CD14-positive monocyte (primary cell): ENCODE data around the gene PRDM5. TPM values are rescaled to one million over a fixed set of nuclear protein-coding genes. Genes with fewer than 3 reads are reported as not detected.

Source experiments
- DNase-seq, 3 donors: peaks; one replicate each; pipeline ENCODE4 v3.0.0-alpha.2; 2011 to 2022
- H2AFZ ChIP-seq: 2 replicates; pipeline ENCODE4 v1.6.0; 2012; ENCODE audit warnings: mild to moderate bottlenecking, low read depth, low read length, inconsistent platforms; ENCODE audit not compliant: insufficient read depth, poor library complexity, severe bottlenecking
- H3K27ac ChIP-seq, 2 donors: 1 replicate in 1 of 2; 2 replicates in 1 of 2; pipeline ENCODE4 v1.5.1; 2012 to 2013; ENCODE audit warnings: low read length in 2 of 2, control low read depth in 1 of 2, inconsistent platforms in 1 of 2, low read depth in 1 of 2, mild to moderate bottlenecking in 1 of 2
- H3K27me3 ChIP-seq, 2 donors: one replicate each; pipeline versions ENCODE4 v1.6.0 to v1.6.1; 2011 to 2013; ENCODE audit warnings: low read length in 2 of 2; ENCODE audit not compliant: control insufficient read depth in 2 of 2, insufficient read depth in 2 of 2
- H3K36me3 ChIP-seq, 2 donors: replicated peaks in 1 of 2; 1 replicate in 1 of 2; 2 replicates in 1 of 2; pipeline versions ENCODE4 v1.5.1 to v1.6.1; 2012 to 2013; ENCODE audit warnings: low read length in 2 of 2, control low read depth in 1 of 2, inconsistent platforms in 1 of 2, mild to moderate bottlenecking in 1 of 2; ENCODE audit not compliant: insufficient read depth in 2 of 2, control insufficient read depth in 1 of 2
- H3K4me1 ChIP-seq, 2 donors: 1 replicate in 1 of 2; 2 replicates in 1 of 2; pipeline versions ENCODE4 v1.5.1 to v1.6.1; 2012 to 2013; ENCODE audit warnings: low read length in 2 of 2, control low read depth in 1 of 2, inconsistent platforms in 1 of 2, mild to moderate bottlenecking in 1 of 2, moderate library complexity in 1 of 2; ENCODE audit not compliant: insufficient read depth in 2 of 2, control insufficient read depth in 1 of 2
- H3K4me2 ChIP-seq: replicated peaks from 2 replicates; pipeline ENCODE3; 2012; ENCODE audit warnings: low read length, moderate library complexity, mild to moderate bottlenecking; ENCODE audit not compliant: poor library complexity, severe bottlenecking; ENCODE audit errors: extremely low read depth
- H3K4me3 ChIP-seq, 3 experiments: fragments of 200-600 bp in 1 of 3; sonication (generic) in 1 of 3; replicated peaks in 1 of 3; 1 replicate in 2 of 3; 2 replicates in 1 of 3; pipeline ENCODE4 v1.5.1; 2011 to 2013; ENCODE audit warnings: low read length in 3 of 3, mild to moderate bottlenecking in 3 of 3, control low read depth in 2 of 3, low read depth in 2 of 3, inconsistent platforms in 1 of 3, moderate library complexity in 1 of 3
- H3K79me2 ChIP-seq: 2 replicates; pipeline ENCODE4 v1.6.0; 2012; ENCODE audit warnings: mild to moderate bottlenecking, control low read depth, inconsistent platforms, low read length, moderate library complexity; ENCODE audit not compliant: insufficient read depth
- H3K9ac ChIP-seq: 2 replicates; pipeline ENCODE4 v1.6.0; 2017; ENCODE audit warnings: low read length, mild to moderate bottlenecking; ENCODE audit not compliant: insufficient read depth, poor library complexity, severe bottlenecking
- H3K9me3 ChIP-seq, 2 donors: replicated peaks in 1 of 2; 1 replicate in 1 of 2; 2 replicates in 1 of 2; pipeline versions ENCODE4 v1.5.1 to v1.6.1; 2012 to 2013; ENCODE audit warnings: low read length in 2 of 2, control low read depth in 1 of 2; ENCODE audit not compliant: control insufficient read depth in 1 of 2, insufficient read depth in 1 of 2
- H4K20me1 ChIP-seq: 2 replicates; pipeline ENCODE4 v1.6.0; 2012; ENCODE audit warnings: mild to moderate bottlenecking, low read length, control low read depth, moderate library complexity; ENCODE audit not compliant: insufficient read depth
- H3K27ac Mint-ChIP-seq, 7 donors: one replicate each; pipeline ENCODE4 v1.8.0; 2020; ENCODE audit warnings: mild to moderate bottlenecking in 7 of 7, mixed read lengths in 7 of 7, moderate library complexity in 6 of 7, inconsistent platforms in 2 of 7
- H3K27me3 Mint-ChIP-seq, 3 donors: one replicate each; pipeline ENCODE4 v1.8.0; 2021 to 2022; ENCODE audit warnings: low read depth in 3 of 3, mild to moderate bottlenecking in 3 of 3, mixed read lengths in 3 of 3, moderate library complexity in 3 of 3, inconsistent platforms in 1 of 3
- H3K36me3 Mint-ChIP-seq, 2 donors: one replicate each; pipeline ENCODE4 v1.8.0; 2020; ENCODE audit warnings: mixed read lengths in 2 of 2, inconsistent platforms in 1 of 2, mild to moderate bottlenecking in 1 of 2
- H3K4me1 Mint-ChIP-seq: one replicate; pipeline ENCODE4 v1.8.0; 2020; ENCODE audit warnings: mild to moderate bottlenecking, mixed read lengths
- H3K4me3 Mint-ChIP-seq, 2 donors: one replicate each; pipeline ENCODE4 v1.8.0; 2020; ENCODE audit warnings: mild to moderate bottlenecking in 2 of 2, mixed read lengths in 2 of 2, moderate library complexity in 1 of 2
- H3K9me3 Mint-ChIP-seq, 7 donors: one replicate each; pipeline ENCODE4 v1.8.0; 2020 to 2022; ENCODE audit warnings: mixed read lengths in 7 of 7, mild to moderate bottlenecking in 6 of 7, moderate library complexity in 6 of 7, inconsistent platforms in 2 of 7
- WGBS: methylation state at CpG from one replicate; pipeline ENCODE4 v1.1.5; 2013; ENCODE audit warnings: missing lambda C conversion rate; ENCODE audit not compliant: insufficient coverage; 5-methylcytosine and 5-hydroxymethylcytosine counted together
- intact Hi-C, 2 donors: fragments of 100-400 bp; cut with micrococcal nuclease; formaldehyde crosslinking; loops; one replicate each; pipeline versions ENCODE4 v1.15.0 to v1.15.1; 2023
- polyA plus RNA-seq, 3 donors: library from polyadenylated mRNA; depleted of rRNA in 1 of 3; unstranded in 2 of 3; stranded (reverse) in 1 of 3; fragments of 300-500 nt in 2 of 3; fragments of >200 nt in 1 of 3; fragmentation: Illumina TruSeq in 2 of 3; gene quantifications; 1 replicate in 2 of 3; 2 replicates in 1 of 3; pipeline ENCODE4 v1.2.3, GENCODE V29; 2012 to 2021
- TF ChIP-seq, protein P1 (sequence below): fragments of 200-600 bp; IDR thresholded peaks from one replicate; pipeline ENCODE4 v1.8.0; 2022; ENCODE audit warnings: antibody characterized with exemption, mild to moderate bottlenecking

The PRDM5 gene
- polyA plus RNA-seq, 3 donors: 0.12 to 0.25 (median 0.17) TPM

DNA sequence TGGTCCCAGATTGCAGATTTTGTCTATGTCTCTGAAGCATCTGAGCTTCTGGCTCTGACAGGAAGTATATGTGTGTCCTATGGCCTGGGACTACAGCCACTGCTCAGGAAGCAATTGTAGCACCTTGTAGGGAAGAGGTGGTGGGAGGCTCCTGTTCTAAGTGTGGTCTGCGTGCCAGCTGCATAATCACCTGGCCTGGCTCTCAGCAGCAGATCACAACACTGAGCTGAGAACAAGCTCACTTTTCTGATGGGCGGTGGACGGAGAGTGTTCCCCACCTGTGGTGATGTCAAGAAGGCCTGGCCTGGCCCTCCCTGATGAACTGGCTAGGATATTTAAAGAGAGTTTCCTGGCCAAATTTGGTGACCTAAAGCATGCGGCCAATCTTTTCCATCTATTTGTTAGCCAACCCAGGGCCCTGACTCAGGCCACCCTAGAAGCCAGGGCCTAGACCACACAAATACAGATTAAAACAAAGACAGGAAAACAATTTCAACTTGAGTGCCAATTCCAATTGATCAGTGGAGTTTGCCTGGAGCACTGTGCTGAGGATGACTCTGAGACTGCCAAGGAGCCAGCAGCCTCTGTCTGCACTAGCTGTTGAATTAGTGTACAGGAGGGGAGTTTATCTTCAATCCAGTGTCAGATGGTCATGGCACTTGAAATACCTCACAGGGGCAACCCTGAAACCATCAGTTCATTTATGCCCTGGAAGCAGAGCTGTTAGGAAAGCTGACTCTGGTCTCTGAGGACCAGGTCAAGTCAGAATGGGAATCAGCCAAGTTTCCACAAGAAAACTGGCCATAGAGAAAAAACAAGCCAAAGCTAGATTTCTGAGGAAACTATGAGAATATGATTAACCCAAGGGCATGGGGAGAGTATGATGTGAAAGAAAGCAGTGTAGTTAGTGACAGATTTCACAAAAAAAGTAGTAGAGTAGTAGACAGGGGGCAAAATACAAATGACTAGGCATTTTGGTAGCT is 47.4 kb downstream of the PRDM5 start:
- Mint-ChIP-seq H3K27me3 (no peaks in the 10 kb centered on the region), H3K27ac (peak overlapping the region in 1 of 7 donors; percentile 13), H3K9me3 (peaks cover 0 to 3% (median 0%) of the 10 kb centered on the region in 7 donors), H3K36me3 (no peaks in the 10 kb centered on the region), H3K4me3 (no peak overlapping the region), H3K4me1 (no peaks in the 10 kb centered on the region)
- intact Hi-C loops: no loop called here
- H3K4me2 ChIP-seq: no peak overlapping the region
- H3K27me3 ChIP-seq: no peaks in the 10 kb centered on the region
- H3K36me3 ChIP-seq: no peaks in the 10 kb centered on the region
- H3K9me3 ChIP-seq: no peaks in the 10 kb centered on the region
- H3K9ac ChIP-seq: no peak overlapping the region
- peaks cover 0 to under 1% of the 10 kb centered on the region in 2 donors for H3K4me1 ChIP-seq
- H2AFZ ChIP-seq: no peak overlapping the region
- no peaks in the 10 kb centered on the region for H3K79me2 ChIP-seq
- no peaks in the 10 kb centered on the region for H4K20me1 ChIP-seq
- no peak overlapping the region for H3K27ac ChIP-seq
- no peak overlapping the region for H3K4me3 ChIP-seq
- TF ChIP-seq, protein P1, sequence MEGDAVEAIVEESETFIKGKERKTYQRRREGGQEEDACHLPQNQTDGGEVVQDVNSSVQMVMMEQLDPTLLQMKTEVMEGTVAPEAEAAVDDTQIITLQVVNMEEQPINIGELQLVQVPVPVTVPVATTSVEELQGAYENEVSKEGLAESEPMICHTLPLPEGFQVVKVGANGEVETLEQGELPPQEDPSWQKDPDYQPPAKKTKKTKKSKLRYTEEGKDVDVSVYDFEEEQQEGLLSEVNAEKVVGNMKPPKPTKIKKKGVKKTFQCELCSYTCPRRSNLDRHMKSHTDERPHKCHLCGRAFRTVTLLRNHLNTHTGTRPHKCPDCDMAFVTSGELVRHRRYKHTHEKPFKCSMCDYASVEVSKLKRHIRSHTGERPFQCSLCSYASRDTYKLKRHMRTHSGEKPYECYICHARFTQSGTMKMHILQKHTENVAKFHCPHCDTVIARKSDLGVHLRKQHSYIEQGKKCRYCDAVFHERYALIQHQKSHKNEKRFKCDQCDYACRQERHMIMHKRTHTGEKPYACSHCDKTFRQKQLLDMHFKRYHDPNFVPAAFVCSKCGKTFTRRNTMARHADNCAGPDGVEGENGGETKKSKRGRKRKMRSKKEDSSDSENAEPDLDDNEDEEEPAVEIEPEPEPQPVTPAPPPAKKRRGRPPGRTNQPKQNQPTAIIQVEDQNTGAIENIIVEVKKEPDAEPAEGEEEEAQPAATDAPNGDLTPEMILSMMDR: no peak
- no peak for DNase-seq
- 93% methylated on average over 4 of the region's 4 CpGs for WGBS

DNA sequence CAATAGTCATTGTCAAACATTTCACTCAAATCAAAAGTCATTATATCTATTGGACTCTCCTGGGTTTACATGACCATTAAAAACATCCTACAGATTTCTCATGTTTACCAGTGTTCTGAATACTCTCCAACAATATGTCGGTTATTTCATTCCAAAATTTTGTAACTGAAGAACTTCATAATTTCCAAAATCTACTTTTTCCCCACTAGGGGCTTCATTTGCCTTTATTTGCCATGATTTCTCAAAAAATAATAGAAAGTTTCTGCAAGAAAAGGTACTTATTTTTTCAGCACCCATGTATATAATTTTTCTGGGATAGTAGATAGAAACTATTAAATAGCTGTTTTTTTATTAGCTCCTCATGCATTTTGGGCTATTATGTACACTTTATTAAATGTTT is 49.0 kb downstream of the PRDM5 start:
- intact Hi-C loops: no loop called here
- TF ChIP-seq, protein P1: no peak
- no peaks in the 10 kb centered on the region for H3K27me3 Mint-ChIP-seq

More for the DNA sequence above, 49.0 kb downstream of the PRDM5 start:
- Histone ChIP-seq H3K27me3 (no peaks in the 10 kb centered on the region), H3K27ac (no peak overlapping the region), H3K4me1 (peaks cover 0 to 7% of the 10 kb centered on the region in 2 donors), H3K9ac (no peak overlapping the region), H3K36me3 (no peaks in the 10 kb centered on the region), H3K4me3 (no peak overlapping the region), H4K20me1 (no peaks in the 10 kb centered on the region), H2AFZ (no peak overlapping the region), H3K9me3 (no peaks in the 10 kb centered on the region), H3K79me2 (no peaks in the 10 kb centered on the region), H3K4me2 (no peak overlapping the region)
- no peaks in the 10 kb centered on the region for H3K36me3 Mint-ChIP-seq
- no peak overlapping the region for H3K4me3 Mint-ChIP-seq
- H3K9me3 Mint-ChIP-seq: no peaks in the 10 kb centered on the region
- DNase-seq: no peak
- no peak overlapping the region for H3K27ac Mint-ChIP-seq
- WGBS: 80% methylated on average over 1 of the region's 1 CpG
- peaks cover 3% of the 10 kb centered on the region for H3K4me1 Mint-ChIP-seq
